Stimulated activated CD8-positive, alpha-beta memory T cell treated with anti-CD3 and anti-CD28 coated beads, Interleukin-7, amount 100 ng/mL, for 1 hour (primary cell): ENCODE results near the gene NID2.
A peak's percentile ranks its signal among the peaks of the same experiment; 100 is the strongest.

Experiments
- DNase-seq, 2 donors: peaks; one replicate each; pipeline ENCODE4 v3.0.0-alpha.2; 2020; ENCODE audit warnings: low read depth in 2 of 2

Gene NID2

DNA sequence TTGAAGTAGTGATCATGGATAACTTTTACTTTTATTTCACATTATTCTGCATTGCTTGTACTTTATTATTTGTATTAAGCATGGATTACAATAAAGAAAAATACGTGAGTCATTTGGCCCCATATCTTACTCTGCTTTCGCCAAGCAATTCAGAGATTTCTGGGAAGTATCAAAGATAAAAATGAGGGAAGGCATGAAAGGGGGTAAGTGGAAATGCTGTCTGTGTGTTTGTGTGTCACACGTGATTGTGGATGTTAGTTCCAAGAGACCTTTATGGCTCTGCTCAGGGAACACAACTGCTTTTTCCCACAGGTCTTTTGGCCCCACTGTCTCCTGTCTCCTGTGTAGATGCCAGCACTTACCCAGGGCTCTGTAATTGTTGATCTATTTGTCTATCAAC, 10.5 kb downstream of the NID2 start:
- no peak for DNase-seq

DNA sequence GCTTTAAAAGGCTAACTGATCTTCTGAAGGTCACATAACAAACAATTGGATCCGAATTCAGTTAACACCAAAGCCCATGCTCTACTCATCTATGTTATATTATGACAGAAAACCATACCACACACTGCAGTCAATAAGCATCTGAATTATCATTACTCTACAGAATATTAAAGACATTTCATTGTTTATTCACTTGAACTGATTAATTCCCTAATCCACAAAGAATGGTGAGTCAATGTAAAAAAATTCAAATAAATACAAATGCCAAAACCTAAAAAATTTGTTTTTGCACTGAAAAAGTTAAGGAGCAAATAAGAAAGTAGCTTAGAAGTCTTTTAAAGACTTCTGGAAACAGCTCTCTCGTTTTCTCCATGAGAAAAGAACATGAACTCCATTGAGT, 13.7 kb downstream of the NID2 start:
- no peak for DNase-seq

DNA sequence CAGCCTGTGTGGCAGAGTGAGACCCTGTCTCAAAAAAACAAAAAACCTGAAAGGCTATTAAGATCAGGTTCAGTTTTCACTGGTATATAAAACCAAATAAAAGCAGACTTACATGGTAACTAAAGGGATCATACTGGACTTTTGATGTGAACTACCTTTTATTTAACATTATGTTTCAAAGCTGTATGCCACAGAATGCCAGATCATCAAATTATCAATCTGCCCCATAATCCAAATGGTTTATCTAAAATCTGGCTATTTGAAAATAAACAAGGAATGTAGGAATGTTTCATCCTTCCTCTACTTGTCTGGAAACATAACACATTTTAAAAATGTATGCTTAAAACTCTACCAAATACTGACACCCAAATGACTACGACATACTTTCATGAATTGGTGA, 14.2 kb downstream of the NID2 start:
- no peak for DNase-seq

DNA sequence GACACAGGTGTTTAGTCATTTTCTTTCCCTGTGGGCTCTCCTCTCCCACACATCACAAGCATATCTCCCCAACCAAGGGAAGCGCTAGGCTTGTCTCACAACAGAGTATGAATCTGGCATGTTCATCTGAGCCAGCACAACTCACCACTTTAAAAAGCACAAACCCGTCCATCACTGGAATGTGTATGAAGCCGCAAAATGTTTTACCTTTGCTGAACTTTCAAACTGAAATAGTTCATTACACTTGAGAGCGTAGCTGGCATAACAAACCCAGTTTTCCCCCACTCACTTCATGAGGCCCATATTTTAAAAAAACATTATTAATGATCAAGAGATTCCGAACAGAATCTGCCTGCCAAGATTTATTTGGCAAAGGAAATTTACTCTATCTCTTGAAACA, 15.8 kb downstream of the NID2 start:
- DNase-seq: no peak

DNA sequence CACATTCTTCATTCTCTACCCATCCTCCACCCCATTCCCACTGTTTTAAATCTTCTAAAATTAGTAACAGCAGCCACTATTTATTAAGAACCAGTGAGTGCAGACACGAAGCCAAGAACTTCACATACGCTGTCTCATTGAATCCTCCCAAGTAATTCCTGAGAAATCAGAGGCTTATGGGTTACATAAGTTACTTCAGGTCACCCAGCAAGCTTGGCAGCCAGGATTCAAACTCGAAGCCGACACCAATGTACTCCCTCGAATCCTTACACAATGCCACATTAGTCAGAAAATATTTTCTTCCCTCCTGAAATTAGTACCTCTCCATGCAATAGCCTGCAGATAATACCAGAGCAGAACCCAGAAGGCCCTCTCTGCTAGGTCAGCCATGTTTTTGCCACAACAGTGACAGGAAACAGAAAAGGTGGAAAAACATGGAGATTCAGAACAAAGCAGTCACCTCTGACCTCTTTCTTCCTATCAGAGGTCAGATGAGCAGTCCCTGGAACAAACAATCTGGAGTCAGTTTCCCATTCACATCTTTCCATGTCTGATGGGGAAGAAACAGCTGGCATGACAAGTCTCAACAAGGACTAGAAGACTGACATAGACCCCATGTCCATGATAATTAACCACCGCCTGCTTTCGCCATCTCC, 16.4 kb downstream of the NID2 start:
- DNase-seq: no peak

DNA sequence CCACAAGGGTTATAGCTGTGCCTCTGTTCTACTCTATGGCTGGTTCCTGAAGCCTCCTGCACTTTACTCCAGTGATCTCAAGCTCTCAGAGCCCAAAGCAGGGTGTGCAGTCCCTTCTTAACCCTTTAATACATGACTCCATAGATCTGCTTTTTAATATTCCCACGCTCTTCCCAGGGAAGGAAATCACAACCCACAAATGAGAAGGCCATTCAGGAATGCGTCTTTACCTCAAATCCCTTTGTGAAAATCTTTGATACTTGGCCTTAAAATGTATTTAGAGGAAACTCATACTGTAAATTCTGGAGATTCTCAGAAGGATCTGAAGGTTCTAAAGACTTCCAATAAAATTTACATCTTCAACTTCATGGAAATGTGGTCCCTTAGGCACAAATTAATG, 17.0 kb downstream of the NID2 start:
- DNase-seq: no peak

DNA sequence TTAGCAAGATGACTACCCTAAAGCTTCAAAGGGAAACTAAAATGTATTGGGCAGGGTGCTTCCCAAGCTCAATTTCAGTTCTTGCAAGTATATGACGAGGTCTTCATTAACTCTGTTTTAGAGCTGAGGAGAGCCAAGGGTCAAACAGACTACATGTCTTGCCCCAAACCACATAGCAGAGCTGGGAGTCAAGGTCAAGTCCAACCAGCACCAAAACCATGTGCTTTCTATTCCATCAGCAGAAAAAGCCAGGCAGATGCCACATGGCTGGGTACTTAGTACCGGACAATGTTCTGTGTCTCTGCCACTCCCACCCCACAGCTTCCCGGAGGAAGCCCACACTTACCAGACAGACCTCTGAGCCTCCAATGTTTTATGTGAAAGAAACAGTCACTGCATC, 17.6 kb downstream of the NID2 start:
- no peak for DNase-seq

DNA sequence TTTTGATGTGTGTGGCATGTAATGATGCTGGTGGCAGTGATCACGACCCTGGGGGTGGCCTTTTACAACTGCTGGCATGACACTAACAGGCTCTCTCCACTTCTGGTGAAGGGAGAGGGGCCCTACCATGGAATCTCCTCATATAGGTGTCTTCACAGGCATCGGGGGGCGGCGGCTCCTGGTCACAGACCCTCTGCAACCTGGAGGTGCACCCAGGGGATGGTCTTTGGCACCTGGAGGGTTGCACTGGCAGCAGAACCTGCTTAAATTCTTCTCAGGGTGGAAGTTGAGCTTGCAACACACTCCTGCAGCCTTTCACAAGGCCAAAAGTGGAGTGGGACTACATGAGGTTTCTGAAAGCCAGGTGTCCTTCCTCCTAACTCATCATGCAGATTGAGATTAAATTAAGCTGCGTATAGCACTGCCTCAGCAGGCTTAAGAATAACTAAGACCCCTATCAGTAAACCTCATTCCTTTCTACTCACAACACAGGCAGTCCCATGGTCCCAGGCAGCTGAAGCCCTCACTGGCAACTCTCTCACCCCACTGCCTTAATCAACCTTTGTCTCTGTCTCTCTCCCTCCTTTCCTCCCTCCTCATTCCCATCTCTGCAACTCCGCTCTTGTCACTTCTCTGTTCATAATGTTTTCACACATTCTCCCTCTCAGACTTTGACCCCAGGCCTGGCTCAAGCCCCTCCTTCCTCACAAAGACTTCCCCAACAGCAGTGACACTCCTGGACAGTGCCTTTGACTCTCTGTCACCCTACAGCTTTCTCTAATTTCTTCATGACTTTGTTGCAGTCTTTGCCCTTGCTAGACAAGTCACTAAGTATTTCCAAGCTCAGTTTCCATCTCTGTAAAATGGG, 18.9 kb downstream of the NID2 start:
- no peak for DNase-seq

DNA sequence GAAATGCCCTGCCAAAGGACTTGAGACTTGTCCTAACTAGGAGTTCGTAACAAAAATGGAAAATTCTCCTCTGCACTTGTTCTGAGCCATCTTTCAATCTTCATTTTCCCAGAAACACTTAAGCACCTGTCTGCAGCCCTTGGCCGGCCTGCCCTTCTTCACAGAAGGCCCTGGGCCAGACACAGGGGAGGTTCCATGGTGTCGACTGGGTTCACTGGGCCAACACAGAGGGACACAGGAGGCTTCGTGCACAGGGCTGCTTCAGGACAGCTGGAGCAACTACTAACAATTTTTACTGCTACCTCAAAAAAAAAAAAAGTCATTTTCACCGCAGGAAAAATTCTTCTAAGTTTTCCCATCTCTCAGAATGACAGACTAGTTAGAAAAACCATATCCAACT, 19.6 kb downstream of the NID2 start:
- DNase-seq: no peak

DNA sequence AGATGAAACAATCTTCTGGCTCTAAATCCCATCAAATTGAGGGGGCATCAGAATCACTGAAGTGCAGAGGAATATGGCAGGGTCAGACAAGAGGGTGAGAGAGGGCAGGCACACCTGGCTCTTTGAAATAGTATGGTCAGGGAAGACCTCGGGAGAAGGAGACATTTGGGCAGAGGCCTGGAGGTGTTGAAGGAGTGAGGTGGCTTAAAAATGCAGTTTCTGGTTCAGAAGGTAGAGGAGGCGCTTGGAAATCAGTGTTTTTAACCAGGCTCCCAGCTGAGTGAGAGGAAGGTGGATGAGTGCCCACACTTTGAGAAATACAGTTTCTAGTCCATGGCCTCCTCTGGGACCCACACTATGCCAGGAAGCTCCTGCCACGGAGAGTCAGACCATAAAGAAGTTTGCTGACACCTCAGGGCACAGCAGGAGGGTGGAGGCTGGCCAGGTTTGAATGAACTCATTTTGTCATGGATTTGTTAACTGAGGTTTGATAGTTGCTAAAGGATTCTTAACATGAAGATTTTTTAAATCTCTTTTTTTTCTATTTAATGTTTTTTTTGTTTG, 20.1 kb downstream of the NID2 start:
- DNase-seq: no peak

DNA sequence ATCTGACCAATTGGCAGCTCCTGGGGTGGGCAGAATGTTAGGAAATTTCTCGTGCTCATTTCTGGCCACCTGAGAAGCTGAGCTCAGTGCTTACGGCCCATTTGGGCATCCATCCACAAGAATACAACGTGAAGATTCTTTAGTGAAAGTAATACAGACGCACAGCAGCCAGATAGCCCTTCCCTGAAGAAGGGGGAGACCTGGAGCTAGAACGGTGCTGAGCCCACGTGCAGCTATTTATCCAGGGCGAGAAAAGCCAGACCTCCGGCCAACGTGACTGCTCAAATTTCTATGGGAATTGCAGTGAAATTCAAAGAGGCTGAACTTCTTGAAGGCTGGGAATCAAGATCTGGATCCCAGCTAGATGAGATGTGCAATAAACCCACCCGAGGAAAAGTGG, 20.7 kb downstream of the NID2 start:
- DNase-seq: no peak

DNA sequence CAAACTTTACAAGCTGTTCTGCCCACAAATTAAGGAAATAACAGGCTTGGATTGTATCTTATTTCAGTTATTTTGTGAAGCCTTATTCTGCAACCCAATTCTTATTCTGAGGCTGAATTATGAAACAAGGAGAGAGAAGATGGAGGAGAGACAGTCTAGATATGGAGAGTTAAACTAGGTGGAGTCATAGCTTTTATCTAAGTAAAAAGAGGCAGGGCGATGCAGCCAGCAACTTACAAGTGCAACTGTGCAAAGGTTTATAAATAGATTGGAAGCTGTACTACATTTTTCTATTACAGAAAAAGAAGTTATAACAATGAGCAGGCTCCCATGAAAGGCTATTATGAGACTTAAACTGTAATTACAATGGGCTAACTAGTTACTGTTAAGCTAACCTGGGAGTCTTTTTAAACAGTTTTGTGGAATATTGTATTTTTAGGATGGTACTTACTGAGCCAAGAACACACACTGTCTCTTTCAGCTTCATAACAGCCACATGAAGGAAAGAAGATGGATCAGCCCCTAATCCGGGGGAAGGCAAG, 22.4 kb downstream of the NID2 start:
- DNase-seq: no peak

DNA sequence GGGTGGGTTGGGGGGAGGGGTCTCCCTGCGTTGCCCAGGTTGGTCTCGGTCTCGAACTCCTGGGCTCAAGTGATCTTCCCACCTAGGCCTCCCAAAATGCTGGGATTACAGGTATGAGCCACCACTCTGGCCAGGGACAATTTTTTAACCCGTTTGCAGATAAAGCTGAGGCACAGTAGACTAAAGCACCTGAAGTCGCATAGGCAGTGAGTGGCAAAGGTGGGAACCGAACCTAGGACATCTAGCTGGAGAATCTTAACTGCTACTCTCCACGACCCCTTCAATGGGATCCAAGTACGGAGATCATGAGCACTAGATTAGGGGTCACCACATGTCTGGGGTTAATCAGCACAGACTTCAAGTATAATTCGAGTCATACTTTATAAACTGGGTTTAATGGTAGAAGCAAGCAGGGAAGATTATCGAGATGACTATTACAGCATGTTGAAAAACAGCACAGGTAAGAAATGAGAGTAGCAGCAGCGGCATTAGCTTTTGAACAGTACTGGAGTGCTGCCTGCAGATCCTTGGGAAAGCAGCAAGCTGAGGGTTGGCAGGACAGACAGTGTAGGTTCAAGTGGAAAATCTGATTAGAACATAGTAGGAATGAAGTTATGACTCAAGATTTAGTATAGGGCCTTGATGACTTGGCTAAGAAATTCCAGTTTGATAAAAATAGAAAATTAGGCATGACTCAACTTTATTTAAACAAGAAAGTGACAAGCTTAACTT, 23.9 kb downstream of the NID2 start:
- no peak for DNase-seq

DNA sequence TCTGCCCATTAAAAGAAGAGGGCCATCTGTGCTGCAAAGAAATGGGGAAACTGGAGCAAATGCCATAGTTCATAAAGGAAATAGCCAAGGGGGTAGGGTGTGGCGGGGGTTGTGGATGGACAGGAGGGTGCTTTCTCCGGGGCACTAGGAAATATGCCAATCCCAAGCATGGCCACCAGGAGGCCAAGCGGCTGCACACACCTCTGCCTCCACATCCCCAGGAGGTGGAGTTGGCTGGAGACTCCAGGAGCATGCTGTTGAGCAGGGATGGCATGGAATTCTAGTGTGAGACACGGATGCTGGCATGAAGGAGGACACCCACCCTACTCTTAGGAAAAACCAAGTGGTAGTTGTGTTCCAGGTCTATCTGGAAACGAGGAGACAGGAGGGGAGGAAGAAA, 25.2 kb downstream of the NID2 start:
- DNase-seq: peak in 1 of 2 donors; percentile 6

DNA sequence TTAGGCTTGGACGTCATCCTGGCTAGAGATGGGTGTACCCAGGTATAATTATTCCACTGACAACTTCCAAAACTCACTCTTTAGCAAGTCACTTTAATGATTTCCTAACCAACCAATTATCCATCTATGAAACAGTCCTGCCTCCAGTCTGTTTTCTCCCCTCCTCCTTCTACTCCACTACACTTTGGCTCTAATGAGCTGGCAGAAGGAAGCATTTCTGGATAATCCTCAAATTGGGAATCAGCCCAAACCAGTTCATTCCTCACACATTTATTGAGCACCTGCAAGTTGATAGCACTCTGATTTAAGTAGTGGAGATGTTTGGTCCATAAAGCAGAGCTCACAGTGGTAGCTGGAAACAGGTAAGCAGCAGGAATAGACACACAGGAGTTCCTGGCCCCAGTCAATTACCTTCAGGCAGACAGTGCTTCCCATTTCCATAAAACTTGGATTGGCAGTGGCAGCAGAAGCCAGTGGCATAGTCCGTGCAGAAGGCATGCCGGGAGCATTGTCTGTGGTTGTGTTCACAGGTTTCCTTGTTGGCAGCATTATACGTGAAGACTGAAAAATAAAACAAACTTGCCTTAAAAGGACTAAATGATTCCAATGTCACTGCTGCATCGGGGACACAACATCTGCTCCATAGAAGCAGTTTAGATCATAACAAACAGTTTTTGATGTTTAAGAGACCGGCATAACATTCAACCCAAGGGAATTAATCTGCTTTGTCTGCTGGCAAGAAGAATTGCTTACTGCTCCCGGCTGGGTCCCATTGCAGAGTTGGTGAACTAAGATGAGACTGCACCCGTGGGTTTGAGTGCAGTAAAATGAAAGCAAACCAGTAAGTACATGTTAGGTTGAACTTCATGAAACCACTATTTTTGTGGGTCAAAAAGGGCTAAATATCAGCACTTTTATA, 26.2 kb downstream of the NID2 start:
- no peak for DNase-seq

DNA sequence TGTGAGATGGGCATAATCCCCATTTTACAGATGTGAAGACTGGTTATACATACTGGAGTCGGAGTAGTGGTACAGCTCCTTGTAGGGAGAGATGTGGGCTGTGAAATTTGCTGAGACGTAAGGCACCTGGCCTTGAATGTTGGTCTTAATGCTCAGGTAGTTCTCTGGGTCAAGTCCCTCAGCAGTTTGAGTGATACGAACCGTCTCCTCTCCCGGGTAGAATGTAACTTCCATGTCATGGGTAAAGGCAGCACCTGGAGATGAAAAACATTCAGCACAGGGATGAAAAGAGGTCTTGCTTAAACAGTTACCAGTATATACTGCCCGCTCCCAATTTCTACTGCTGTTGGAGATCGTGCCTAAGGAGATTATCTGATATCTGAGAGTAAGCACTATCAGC, 28.3 kb downstream of the NID2 start:
- DNase-seq: no peak

DNA sequence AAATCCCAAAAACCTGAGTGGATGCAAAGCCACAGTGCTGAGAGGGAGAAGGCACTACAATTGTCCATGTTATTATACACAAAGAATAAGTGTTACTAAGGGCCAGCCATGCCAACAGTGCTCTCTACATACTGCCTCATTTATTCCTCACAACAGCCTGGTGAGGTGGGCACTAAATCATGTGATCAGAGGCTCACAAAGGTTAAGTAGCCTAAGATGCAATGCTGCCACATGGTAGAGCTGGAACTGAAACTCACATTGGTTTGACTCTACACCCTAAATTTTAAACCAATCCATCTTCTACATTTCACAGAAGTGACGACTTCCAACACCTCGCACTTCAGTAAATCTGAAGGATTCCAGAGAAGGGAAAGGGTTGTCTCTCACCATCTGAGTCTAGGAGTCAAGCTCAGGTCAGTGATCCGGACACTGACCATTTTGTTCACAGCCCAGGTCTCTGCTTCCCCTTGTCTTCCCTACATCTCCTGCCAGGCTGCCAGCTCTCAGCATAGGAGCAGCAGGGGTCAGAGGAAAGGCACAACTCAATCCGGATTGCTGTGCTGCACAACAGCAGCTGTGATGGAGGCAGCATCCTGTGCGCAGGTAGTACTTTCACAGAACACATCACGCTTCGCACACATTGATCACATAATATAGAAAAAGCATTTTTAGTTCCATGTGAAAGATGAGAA, 29.6 kb downstream of the NID2 start:
- no peak for DNase-seq

DNA sequence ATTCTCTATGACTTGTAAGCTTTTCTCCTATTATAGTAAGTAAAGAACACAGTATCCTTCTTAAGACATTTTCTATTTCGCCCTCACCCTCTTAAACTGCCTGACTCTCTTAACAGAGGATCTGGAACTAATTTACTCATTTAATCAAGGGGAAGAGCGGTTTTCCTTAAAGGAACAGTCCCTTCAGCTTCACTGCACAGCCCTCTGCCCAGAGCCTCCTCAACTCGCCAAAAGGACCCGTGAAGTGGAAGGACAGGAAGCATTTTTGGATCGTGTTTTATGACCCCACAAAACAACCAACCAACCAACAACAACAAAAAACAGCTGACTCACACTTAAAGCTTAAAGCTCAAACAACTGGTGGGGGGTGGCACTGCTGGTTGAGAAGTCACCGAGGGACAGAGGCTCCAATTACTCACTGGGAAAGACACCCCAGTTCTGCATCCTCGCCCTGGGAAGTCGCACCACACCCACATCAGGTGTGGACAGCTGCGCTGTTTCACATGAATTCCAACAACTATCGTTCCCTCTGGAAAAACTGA, 35.7 kb downstream of the NID2 start:
- DNase-seq: no peak

DNA sequence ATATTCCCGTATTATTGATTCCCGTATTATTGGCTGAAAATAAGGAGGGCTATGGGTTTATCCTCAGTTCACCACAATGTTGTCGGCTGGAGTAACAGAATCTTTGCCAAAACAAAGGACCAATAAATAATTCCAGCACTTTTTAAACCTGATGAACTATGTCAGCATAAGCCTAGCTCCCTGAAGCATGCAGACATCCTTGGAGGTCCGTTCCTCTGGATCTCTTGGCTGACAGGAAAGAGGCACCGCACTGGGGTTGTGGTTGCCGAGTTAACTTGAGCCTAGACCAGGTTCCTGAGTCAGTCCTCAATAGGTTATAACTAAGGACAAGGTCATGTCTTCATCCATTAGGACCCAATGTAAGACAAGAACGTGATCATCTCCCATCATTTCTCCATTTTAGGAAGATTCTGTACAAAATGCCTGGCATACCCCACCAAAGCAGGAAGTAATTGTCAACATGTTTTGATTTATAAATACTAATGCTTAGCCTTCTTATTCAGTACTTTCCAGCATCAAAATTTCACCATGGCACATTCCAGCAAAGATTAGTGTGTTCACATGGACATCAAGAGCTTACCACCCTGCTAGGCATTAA, 36.6 kb downstream of the NID2 start:
- no peak for DNase-seq

DNA sequence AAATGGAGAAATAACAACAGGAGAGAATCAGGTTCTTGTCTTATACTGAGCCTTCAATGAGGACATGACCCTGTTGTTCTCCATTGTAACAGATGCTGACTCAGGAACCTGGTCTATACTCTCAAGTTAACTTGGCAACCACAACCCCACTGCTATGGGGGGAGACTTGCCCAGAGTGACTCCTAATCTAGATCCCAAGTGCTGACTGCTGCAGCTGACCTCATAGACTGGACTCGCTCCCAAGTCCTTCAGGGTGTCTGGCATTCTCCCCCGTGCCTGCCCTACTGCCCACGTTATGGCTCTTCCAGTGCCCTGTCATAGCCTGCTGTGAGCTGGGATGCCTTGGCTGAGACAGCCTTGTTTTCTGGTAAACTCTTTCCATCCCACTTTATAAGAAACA, 37.1 kb downstream of the NID2 start:
- DNase-seq: no peak
